Stimulated activated CD4-positive, alpha-beta T cell treated with anti-CD3 and anti-CD28 coated beads, Interleukin-4, amount 100 ng/mL, for 24 hours (primary cell): Measurements from ENCODE around the gene GFY.

Experiments used
- DNase-seq: peaks from one replicate; pipeline ENCODE4 v3.0.0-alpha.2; 2020

Gene GFY

DNA sequence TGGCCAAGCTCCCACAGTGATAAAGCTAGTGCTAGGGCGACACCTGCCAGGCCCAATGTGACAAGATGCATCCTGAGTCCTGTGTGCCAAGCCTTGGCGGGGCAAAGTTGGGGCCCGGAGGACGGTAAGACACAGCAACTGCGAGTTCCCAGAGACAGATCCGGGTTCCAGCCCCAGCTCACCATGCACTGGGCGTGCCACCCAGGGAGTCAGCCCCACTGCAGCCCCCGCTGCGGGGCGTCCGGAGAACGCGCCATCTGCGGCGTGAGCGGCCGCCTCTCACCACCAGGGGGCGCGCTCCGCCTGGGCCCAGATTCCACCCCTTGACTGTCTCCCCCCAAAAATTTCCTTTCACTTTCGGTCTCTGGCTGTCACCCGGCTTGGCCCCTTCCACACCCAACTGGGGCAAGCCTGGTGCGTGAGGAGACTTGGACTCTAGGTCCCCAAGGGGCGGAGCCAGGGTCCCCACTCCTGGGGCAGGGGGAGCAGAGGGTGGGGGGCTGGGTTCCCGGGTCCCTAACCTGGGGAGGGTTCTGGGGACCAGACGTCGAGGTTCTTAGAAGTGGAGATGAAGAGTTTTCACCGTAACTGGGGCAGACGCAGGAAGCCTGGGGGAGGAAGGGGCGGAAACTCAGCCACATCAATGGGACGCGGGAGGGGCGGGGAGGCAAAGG lies 48.8 kb downstream of the GFY start, which contains the start of gene FLT3LG:
FLT3LG (plus strand) TSS at position 348 of the 674 bp plus-strand sequence. CDS start 425 bp downstream, outside the sequence.
- peak; percentile 92 for DNase-seq

DNA sequence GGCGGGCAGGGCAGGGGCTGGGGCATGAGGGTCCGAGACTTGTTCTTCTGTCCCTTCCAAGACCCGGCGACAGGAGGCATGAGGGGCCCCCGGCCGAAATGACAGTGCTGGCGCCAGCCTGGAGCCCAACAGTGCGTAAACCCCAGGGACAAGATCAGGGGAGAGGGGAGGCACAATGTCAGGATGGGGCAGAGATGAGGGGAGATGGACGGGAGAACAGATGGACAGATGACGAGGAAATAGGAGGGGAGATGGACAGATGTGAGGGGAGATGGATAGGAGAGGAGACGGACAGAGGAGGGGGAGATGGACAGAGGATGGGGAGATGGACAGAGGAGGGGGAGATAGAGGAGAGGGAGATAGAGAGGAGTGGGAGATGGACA lies 49.3 kb downstream of the GFY start:
- DNase-seq: no peak

DNA sequence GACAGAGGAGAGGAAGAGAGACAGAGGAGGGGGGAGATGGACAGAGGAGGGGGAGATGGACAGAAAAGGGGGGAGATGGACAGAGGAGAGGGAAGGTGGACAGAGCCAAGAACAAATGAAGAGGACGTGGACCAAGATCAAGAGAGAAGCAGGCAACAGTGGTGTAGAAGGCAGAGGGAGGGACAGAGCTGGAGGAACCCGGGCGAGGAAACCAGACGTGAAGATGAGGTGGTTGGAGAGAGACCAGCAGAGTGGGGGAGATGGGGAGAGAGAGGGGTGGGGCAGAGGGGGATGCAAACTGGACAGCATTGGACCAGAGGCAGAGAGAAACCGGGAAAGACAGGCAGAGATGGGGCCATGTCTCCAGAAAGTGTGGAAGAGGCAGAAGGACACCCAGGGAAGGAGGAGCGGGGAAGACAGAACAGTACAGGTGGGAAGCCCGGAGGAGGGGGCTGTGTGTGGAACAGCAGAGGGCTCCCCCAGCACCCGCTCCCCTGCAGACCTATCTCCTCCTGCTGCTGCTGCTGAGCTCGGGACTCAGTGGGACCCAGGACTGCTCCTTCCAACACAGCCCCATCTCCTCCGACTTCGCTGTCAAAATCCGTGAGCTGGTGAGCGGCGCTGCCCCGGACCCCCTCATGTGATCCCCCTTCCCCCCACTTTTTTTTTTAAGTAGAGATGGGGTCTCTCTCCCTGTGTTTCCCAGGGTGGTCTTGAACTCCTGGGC lies 50.2 kb downstream of the GFY start:
- no peak for DNase-seq

DNA sequence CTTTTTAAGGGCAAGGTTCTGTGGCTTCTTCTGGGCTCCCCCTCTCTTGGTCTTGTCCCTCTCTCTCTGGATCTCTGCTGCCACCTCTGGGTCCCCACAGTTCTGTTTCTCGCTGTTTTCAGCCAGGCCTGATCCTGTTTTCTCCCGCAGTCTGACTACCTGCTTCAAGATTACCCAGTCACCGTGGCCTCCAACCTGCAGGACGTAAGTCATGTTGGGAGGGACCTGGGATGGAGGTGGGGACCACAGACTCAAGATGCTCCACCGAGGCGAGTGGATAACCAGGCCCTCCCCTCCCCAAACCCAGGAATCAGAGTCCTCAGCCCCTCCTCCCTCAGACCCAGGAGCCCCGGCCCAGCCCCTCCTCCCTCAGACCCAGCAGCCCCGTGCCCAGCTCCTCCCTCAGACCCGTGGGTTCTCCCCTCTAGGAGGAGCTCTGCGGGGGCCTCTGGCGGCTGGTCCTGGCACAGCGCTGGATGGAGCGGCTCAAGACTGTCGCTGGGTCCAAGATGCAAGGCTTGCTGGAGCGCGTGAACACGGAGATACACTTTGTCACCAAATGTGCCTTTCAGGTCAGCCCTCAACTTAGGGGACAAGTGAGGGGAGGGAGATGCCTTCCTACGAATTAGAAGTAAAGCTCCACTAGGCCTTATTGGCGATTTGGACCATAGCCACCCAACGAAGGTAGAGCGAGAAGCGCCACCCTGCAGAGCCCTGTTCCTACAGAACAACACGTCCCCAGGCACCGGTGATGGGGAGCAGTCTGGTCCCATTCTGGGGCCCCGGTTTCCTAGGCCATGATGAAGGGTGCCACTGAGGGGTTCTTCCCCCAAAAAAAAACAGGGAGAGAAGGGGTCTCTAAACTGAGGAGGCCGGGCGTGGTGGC lies 51.0 kb downstream of the GFY start:
- DNase-seq: peak; percentile 80
